ENCODE measurements around the gene SHISAL2B.
"Not testable (repeated sequence)": the region's sequence is repeated elsewhere in the genome, so short reads cannot be mapped to it uniquely, and the experiment has no call there.

The SHISAL2B gene

GRCh38 chr5:64696414-64696813 lies 6.1 kb downstream of the SHISAL2B start:
- DNase-seq (ENCODE audit: low spot score); FAIRE-seq: not testable (repeated sequence)

DNA sequence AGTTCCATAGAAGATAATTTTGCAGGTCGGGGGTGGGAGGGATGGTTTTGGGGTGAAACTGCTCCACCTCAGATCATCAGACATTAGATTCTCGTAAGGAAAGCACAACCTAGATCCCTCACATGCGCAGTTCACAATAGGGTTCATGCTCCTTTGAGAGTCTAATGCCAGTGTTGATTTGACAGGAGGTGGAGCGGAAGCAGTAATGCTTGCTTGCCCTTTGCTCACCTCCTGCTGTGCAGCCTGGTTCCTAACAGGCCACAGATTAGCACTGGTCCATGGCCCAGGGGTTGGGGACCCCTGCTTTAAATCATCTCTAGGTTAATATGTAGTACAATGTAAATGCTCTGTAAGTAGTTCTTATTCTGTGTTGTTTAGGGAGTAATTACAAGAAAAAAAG lies 10.5 kb downstream of the SHISAL2B start:
- DNase-seq (ENCODE audit: low spot score) (no peak), FAIRE-seq (no peak)

- DNase-seq (ENCODE audit: low spot score); FAIRE-seq: not testable (repeated sequence)
Observed at GRCh38 chr5:64706074-64706473, 15.8 kb downstream of the SHISAL2B start.

DNA sequence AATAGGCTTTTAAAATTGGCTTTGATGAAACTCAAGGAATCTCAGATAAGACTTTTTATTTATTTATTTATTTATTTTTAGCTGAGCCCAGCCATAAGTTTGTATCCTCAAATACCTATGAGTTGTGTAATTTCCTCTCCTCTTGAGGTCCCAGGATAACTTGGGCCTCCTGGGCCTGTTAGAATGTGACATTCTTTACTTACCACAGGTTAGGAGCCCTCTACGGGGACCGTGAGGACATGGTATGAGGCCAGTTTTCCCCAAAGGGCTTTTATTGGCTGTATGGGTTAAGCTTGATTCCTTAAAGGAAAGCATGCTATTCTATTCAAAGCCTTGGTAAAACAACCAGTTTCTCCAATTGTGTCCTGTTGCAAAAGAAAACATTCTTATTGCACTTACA lies 16.9 kb downstream of the SHISAL2B start:
- FAIRE-seq (no peak), DNase-seq (ENCODE audit: low spot score) (no peak)

DNA sequence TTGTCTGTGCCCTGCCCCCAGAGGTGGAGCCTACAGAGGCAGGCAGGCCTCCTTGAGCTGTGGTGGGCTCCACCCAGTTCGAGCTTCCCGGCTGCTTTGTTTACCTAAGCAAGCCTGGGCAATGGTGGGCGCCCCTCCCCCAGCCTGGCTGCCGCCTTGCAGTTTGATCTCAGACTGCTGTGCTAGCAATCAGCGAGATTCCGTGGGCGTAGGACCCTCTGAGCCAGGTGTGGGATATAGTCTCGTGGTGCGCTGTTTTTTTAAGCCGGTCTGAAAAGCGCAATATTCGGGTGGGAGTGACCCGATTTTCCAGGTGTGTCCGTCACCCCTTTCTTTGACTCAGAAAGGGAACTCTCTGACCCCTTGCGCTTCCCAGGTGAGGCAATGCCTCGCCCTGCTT lies 24.2 kb downstream of the SHISAL2B start:
- not testable (repeated sequence) for DNase-seq (ENCODE audit: low spot score); FAIRE-seq

DNA sequence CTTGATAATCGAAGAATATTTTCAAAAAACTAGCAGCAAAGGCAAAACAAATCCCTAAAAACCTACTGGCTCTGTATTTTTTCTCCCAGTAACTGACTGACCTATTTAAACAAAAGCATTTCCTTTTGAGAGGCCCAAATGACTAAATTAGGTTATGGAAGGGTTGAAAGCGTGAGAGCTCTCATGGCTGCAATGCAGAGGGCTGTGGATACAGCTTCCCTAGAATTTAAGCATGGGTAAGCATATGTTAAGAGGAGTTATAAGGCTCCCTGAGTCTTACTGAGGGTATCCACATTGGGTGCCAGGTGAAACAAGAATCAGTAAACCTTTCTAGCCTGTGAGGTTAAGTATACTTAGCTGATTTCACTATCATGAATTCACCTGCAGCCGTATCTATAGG lies 32.3 kb downstream of the SHISAL2B start:
- no peak for DNase-seq (ENCODE audit: low spot score)
- no peak for FAIRE-seq

GRCh38 chr5:64727150-64727549 lies 36.8 kb downstream of the SHISAL2B start:
- FAIRE-seq: no peak

GRCh38 chr5:64742411-64742810 lies 52.1 kb downstream of the SHISAL2B start:
- FAIRE-seq (no peak), DNase-seq (ENCODE audit: low spot score) (no peak)

More at GRCh38 chr5:64727150-64727549, 36.8 kb downstream of the SHISAL2B start:
- DNase-seq (ENCODE audit: low spot score): no peak

DNA sequence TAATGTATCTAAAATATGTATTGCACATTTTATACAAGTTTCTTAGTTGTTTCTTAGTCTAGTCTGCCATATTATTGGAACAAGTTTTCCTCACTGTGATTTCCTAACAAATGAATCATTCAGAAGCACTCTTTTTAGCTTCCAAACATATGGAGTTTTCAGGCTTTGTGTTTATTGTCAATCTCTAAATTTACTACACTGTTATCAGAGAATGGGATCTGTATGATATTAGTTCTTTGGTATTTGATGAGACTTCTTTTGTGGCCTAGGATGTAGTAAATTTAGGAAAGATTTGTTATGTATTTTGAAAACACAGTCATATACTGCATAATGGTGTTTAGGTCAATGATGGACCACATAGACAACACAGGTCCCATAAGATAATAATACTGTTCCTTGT lies 52.5 kb downstream of the SHISAL2B start:
- FAIRE-seq (no peak), DNase-seq (ENCODE audit: low spot score) (no peak)

- DNase-seq (ENCODE audit: low spot score) (no peak), FAIRE-seq (no peak)
Observed at GRCh38 chr5:64744914-64745313, 54.6 kb downstream of the SHISAL2B start.

- no peak for DNase-seq (ENCODE audit: low spot score)
- no peak for FAIRE-seq
Observed at GRCh38 chr5:64746446-64746845, 56.1 kb downstream of the SHISAL2B start.

GRCh38 chr5:64749385-64749784 lies 59.1 kb downstream of the SHISAL2B start:
- no peak for FAIRE-seq
- DNase-seq (ENCODE audit: low spot score): no peak

GRCh38 chr5:64754066-64754465 lies 63.8 kb downstream of the SHISAL2B start:
- DNase-seq (ENCODE audit: low spot score) (no peak), FAIRE-seq (no peak)

DNA sequence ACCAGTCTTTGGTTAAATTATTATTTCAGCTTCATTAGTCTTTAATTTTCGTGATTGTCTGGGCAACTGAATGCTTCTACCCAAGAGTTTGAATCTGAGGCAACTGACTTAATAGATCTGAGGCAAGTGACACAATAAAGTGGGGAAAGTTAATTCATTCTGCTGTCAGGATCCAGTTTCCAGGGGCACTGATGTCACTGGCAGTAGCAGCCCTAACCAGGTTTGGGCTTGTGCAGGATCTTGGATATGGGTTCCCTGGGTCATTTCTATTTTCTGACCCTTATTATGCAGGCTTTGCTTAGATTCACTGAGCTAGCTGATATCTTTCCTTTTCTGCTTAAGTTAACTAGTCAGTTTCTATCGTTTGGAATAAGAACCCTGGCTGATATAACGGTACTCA lies 68.6 kb downstream of the SHISAL2B start:
- DNase-seq (ENCODE audit: low spot score): no peak
- FAIRE-seq: no peak

GRCh38 chr5:64759960-64760660 lies 69.8 kb downstream of the SHISAL2B start:
- no peak for DNase-seq (ENCODE audit: low spot score)
- FAIRE-seq: no peak

DNA sequence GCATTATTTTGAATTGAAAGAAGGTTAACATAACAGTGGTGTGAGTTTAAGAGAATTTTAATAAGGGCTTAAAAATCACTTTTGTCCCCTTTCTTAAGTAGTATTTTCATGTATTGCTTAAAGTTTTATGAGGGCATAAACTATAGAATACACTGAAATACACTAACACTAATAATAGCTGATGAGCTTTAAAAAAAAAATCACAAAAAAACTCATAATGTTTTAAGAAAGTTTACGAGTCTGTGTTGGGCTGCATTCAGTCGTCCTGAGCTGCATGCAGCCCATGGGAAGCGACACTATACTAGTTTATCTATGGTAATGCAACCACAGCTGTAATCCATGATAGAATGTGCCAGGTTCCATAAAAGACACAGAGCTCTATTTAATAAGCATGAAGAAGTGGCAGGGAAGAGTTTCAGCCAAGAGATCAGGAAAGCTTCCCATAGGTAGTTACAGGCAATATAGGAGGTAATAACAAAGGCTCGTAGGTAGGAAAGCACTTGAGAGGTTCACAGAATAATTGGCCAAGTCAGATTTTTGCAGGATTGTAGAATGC lies 73.7 kb downstream of the SHISAL2B start:
- DNase-seq (ENCODE audit: low spot score): no peak
- FAIRE-seq: no peak

- DNase-seq (ENCODE audit: low spot score) (no peak), FAIRE-seq (no peak)
Observed at GRCh38 chr5:64765804-64766504, 75.7 kb downstream of the SHISAL2B start.

- FAIRE-seq (no peak), DNase-seq (ENCODE audit: low spot score) (no peak)
Observed at GRCh38 chr5:64766941-64767340, 76.6 kb downstream of the SHISAL2B start.

All from RCC 7860 (cell line).